ENCODE results near the gene ENPP4. TPM values are rescaled to one million over a fixed set of nuclear protein-coding genes. Genes with fewer than 3 reads are reported as not detected.

Gene ENPP4
- total and polyA plus RNA-seq, 7 experiments from 2014 or later = 3.6 to 9.8 (median 5.3) TPM

Other genes starting within 250 kb of the ENPP4 start
- gene CLIC5, start 114.1 kb upstream of the ENPP4 start, total RNA-seq = 1 to 10 TPM; 1.1 to 4.1 (median 3.2) TPM
- gene CLIC5, start 114.1 kb upstream of the ENPP4 start, polyA plus RNA-seq = under 1 TPM; 0.41 to 0.45 TPM
- 1 to 10 TPM in 1 of 5 experiments, under 1 TPM in 2, not detected in 2; 0.59 to 1.4 (median 0.92) TPM for gene ENPP5, start 41.0 kb downstream of the ENPP4 start, total RNA-seq
- gene ENPP5, start 41.0 kb downstream of the ENPP4 start, polyA plus RNA-seq = 1 to 10 TPM in 1 of 2 donors, under 1 TPM in 1; 0.50 to 1.7 TPM